SJCRH30 (cell line): Measurements from ENCODE around the gene FBXW12. TPM values are rescaled to one million over a fixed set of nuclear protein-coding genes. Genes with fewer than 3 reads are reported as not detected.

Experiments used
- DNase-seq, 2 experiments: peaks; one replicate each; pipeline ENCODE4 v3.0.0-alpha.2; 2015 to 2020
- H3K27ac ChIP-seq: fragments of 250-450 bp; sonication (Bioruptor Pico); 2 replicates; pipeline ENCODE4 v1.5.1; 2020; ENCODE audit warnings: mild to moderate bottlenecking, moderate library complexity
- H3K27me3 ChIP-seq: fragments of 250-450 bp; sonication (Bioruptor Pico); 2 replicates; pipeline ENCODE4 v1.5.1; 2020; ENCODE audit warnings: mild to moderate bottlenecking, moderate library complexity
- H3K36me3 ChIP-seq: fragments of 250-450 bp; sonication (Bioruptor Pico); 2 replicates; pipeline ENCODE4 v1.5.1; 2020; ENCODE audit warnings: mild to moderate bottlenecking, moderate library complexity
- H3K4me1 ChIP-seq: fragments of 250-450 bp; sonication (Bioruptor Pico); 2 replicates; pipeline ENCODE4 v1.5.1; 2020; ENCODE audit warnings: mild to moderate bottlenecking, moderate library complexity
- H3K4me3 ChIP-seq: fragments of 250-450 bp; sonication (Bioruptor Pico); 2 replicates; pipeline ENCODE4 v1.5.1; 2020; ENCODE audit warnings: mild to moderate bottlenecking, moderate library complexity
- H3K9me3 ChIP-seq: fragments of 250-450 bp; sonication (Bioruptor Pico); replicated peaks from 2 replicates; pipeline ENCODE4 v1.5.1; 2020; ENCODE audit warnings: mild to moderate bottlenecking, moderate library complexity
- total RNA-seq: library from RNA; depleted of rRNA; stranded (reverse); fragments of >200 nt; shearing (Covaris generic); gene quantifications from 2 replicates; pipeline ENCODE4 v1.2.3, GENCODE V29; 2014

FBXW12 gene
- total RNA-seq, 1 experiment from 2014 or later: 0.30 TPM

- DNase-seq: peak in 1 of 2 experiments; percentile 1
- Histone ChIP-seq H3K4me1 (no peaks in the 10 kb centered on the region), H3K4me3 (no peak overlapping the region), H3K9me3 (no peaks in the 10 kb centered on the region), H3K27ac (no peak overlapping the region), H3K36me3 (peaks cover 23% of the 10 kb centered on the region; the same call in 1 of the 2 replicates), H3K27me3 (no peaks in the 10 kb centered on the region)
Measured at GRCh38 chr3:48409291-48410201, 37.5 kb downstream of the FBXW12 start.

- DNase-seq: peak in 1 of 2 experiments; percentile 1
- Histone ChIP-seq H3K9me3 (no peaks in the 10 kb centered on the region), H3K4me3 (no peak overlapping the region), H3K27me3 (no peaks in the 10 kb centered on the region), H3K4me1 (no peaks in the 10 kb centered on the region), H3K36me3 (peaks cover 23% of the 10 kb centered on the region; the same call in 1 of the 2 replicates), H3K27ac (no peak overlapping the region)
Measured at GRCh38 chr3:48410205-48411040, 38.4 kb downstream of the FBXW12 start.

- no peaks in the 10 kb centered on the region for H3K9me3 ChIP-seq
- H3K4me3 ChIP-seq: no peak overlapping the region
- H3K27ac ChIP-seq: no peak overlapping the region
- H3K27me3 ChIP-seq: no peaks in the 10 kb centered on the region
- peaks cover 22% of the 10 kb centered on the region; the same call in 1 of the 2 replicates for H3K36me3 ChIP-seq
- no peak for DNase-seq
- H3K4me1 ChIP-seq: no peaks in the 10 kb centered on the region
Measured at GRCh38 chr3:48411041-48411588, 39.1 kb downstream of the FBXW12 start.

GRCh38 chr3:48411606-48412374 lies 39.8 kb downstream of the FBXW12 start:
- H3K36me3 ChIP-seq: peaks cover 20% of the 10 kb centered on the region; the same call in 1 of the 2 replicates
- no peak for DNase-seq
- no peak overlapping the region for H3K4me3 ChIP-seq
- no peaks in the 10 kb centered on the region for H3K27me3 ChIP-seq
- H3K27ac ChIP-seq: no peak overlapping the region
- no peaks in the 10 kb centered on the region for H3K9me3 ChIP-seq
- H3K4me1 ChIP-seq: no peaks in the 10 kb centered on the region

GRCh38 chr3:48412375-48413001 lies 40.5 kb downstream of the FBXW12 start:
- Histone ChIP-seq H3K27me3 (no peaks in the 10 kb centered on the region), H3K27ac (no peak overlapping the region), H3K4me1 (no peaks in the 10 kb centered on the region), H3K4me3 (no peak overlapping the region), H3K36me3 (peaks cover 17% of the 10 kb centered on the region; the same call in 1 of the 2 replicates), H3K9me3 (no peaks in the 10 kb centered on the region)
- DNase-seq: no peak

- Histone ChIP-seq H3K36me3 (peaks cover 17% of the 10 kb centered on the region; the same call in 1 of the 2 replicates), H3K4me1 (no peaks in the 10 kb centered on the region), H3K9me3 (no peaks in the 10 kb centered on the region), H3K27me3 (no peaks in the 10 kb centered on the region), H3K27ac (no peak overlapping the region), H3K4me3 (no peak overlapping the region)
- DNase-seq: no peak
Measured at GRCh38 chr3:48413086-48413485, 41.1 kb downstream of the FBXW12 start.

- no peak overlapping the region for H3K27ac ChIP-seq
- no peaks in the 10 kb centered on the region for H3K9me3 ChIP-seq
- no peak overlapping the region for H3K4me3 ChIP-seq
- H3K27me3 ChIP-seq: no peaks in the 10 kb centered on the region
- peaks cover 17% of the 10 kb centered on the region; the same call in 1 of the 2 replicates for H3K36me3 ChIP-seq
- DNase-seq: no peak
- no peaks in the 10 kb centered on the region for H3K4me1 ChIP-seq
Measured at GRCh38 chr3:48413611-48414010, 41.6 kb downstream of the FBXW12 start.

GRCh38 chr3:48414376-48415250 lies 42.6 kb downstream of the FBXW12 start:
- Histone ChIP-seq H3K36me3 (peaks cover 8% of the 10 kb centered on the region; the same call in 1 of the 2 replicates), H3K27me3 (no peaks in the 10 kb centered on the region), H3K4me3 (no peak overlapping the region), H3K9me3 (no peaks in the 10 kb centered on the region), H3K4me1 (no peaks in the 10 kb centered on the region), H3K27ac (no peak overlapping the region)
- DNase-seq: no peak

- Histone ChIP-seq H3K9me3 (no peaks in the 10 kb centered on the region), H3K27ac (no peak overlapping the region), H3K4me1 (no peaks in the 10 kb centered on the region), H3K27me3 (no peaks in the 10 kb centered on the region), H3K4me3 (no peak overlapping the region), H3K36me3 (peaks cover 9% of the 10 kb centered on the region; the same call in 1 of the 2 replicates)
- no peak for DNase-seq
Measured at GRCh38 chr3:48415251-48415953, 43.4 kb downstream of the FBXW12 start.

- H3K4me3 ChIP-seq: no peak overlapping the region
- H3K27ac ChIP-seq: no peak overlapping the region
- H3K27me3 ChIP-seq: no peaks in the 10 kb centered on the region
- no peaks in the 10 kb centered on the region for H3K9me3 ChIP-seq
- no peaks in the 10 kb centered on the region for H3K4me1 ChIP-seq
- no peak for DNase-seq
- H3K36me3 ChIP-seq: peaks cover 8% of the 10 kb centered on the region; the same call in 1 of the 2 replicates
Measured at GRCh38 chr3:48416091-48416505, 44.1 kb downstream of the FBXW12 start.

- no peaks in the 10 kb centered on the region for H3K4me1 ChIP-seq
- H3K27me3 ChIP-seq: no peaks in the 10 kb centered on the region
- no peak overlapping the region for H3K4me3 ChIP-seq
- no peak overlapping the region for H3K27ac ChIP-seq
- H3K36me3 ChIP-seq: peaks cover 4% of the 10 kb centered on the region; the same call in 1 of the 2 replicates
- no peak for DNase-seq
- H3K9me3 ChIP-seq: no peaks in the 10 kb centered on the region
Measured at GRCh38 chr3:48416546-48416945, 44.5 kb downstream of the FBXW12 start.

- Histone ChIP-seq H3K36me3 (peaks cover 6% of the 10 kb centered on the region; the same call in 1 of the 2 replicates), H3K9me3 (no peaks in the 10 kb centered on the region), H3K4me3 (no peak overlapping the region), H3K27me3 (no peaks in the 10 kb centered on the region), H3K27ac (no peak overlapping the region), H3K4me1 (peaks cover 8% of the 10 kb centered on the region)
- no peak for DNase-seq
Measured at GRCh38 chr3:48417529-48418108, 45.6 kb downstream of the FBXW12 start.
